A172 (cell line): ENCODE measurements around the gene PRTFDC1. TPM values are rescaled to one million over a fixed set of nuclear protein-coding genes. Genes with fewer than 3 reads are reported as not detected.
A peak's percentile ranks its signal among the peaks of the same experiment; 100 is the strongest.
"Not testable (repeated sequence)": the region's sequence is repeated elsewhere in the genome, so short reads cannot be mapped to it uniquely, and the experiment has no call there.

Source experiments
- DNase-seq: peaks from one replicate; pipeline ENCODE4 v3.0.0-alpha.2; 2015; ENCODE audit warnings: low spot score
- total RNA-seq: library from RNA; depleted of rRNA; stranded (reverse); fragments of >200 nt; shearing (Covaris generic); gene quantifications from 2 replicates; pipeline ENCODE4 v1.2.3, GENCODE V29; 2014

Gene PRTFDC1
- total RNA-seq, 1 experiment from 2014 or later = 15.8 TPM

- no peak for DNase-seq
Observed at GRCh38 chr10:24966962-24967481, 14.6 kb upstream of the PRTFDC1 start.

- DNase-seq = no peak
Observed at GRCh38 chr10:24965051-24965450, 12.6 kb upstream of the PRTFDC1 start.

GRCh38 chr10:24963521-24964041, 11.2 kb upstream of the PRTFDC1 start:
- DNase-seq = no peak

- DNase-seq = peak; percentile 85
Observed at GRCh38 chr10:24962995-24963394, 10.6 kb upstream of the PRTFDC1 start.

- no peak for DNase-seq
Observed at GRCh38 chr10:24961582-24961981, 9.2 kb upstream of the PRTFDC1 start.

GRCh38 chr10:24959382-24959730, 7.0 kb upstream of the PRTFDC1 start:
- DNase-seq = no peak

GRCh38 chr10:24958721-24959381, 6.4 kb upstream of the PRTFDC1 start:
- peak; percentile 65 for DNase-seq

- peak; percentile 85 for DNase-seq
Observed at GRCh38 chr10:24958091-24958720, 5.8 kb upstream of the PRTFDC1 start.

GRCh38 chr10:24957624-24958051, 5.2 kb upstream of the PRTFDC1 start:
- DNase-seq = not testable (repeated sequence)

GRCh38 chr10:24953675-24954074, 1.3 kb upstream of the PRTFDC1 start:
- DNase-seq = no peak

- no peak for DNase-seq
Observed at GRCh38 chr10:24952707-24953645, 570 bp upstream of the PRTFDC1 start.

- DNase-seq = peak; percentile 34
Observed at GRCh38 chr10:24951201-24952142, 934 bp downstream of the PRTFDC1 start.

GRCh38 chr10:24950439-24950838, 2.0 kb downstream of the PRTFDC1 start:
- DNase-seq = no peak

GRCh38 chr10:24949616-24950015, 2.8 kb downstream of the PRTFDC1 start:
- DNase-seq = no peak

- peak; percentile 69 for DNase-seq
Observed at GRCh38 chr10:24947304-24948097, 4.9 kb downstream of the PRTFDC1 start.

GRCh38 chr10:24944512-24945255, 7.7 kb downstream of the PRTFDC1 start:
- DNase-seq = peak; percentile 96

GRCh38 chr10:24938525-24938924, 13.9 kb downstream of the PRTFDC1 start:
- no peak for DNase-seq

- DNase-seq = no peak
Observed at GRCh38 chr10:24938076-24938475, 14.3 kb downstream of the PRTFDC1 start.
